IMR-90 (cell line): ENCODE results near the gene BTRC. TPM values are rescaled to one million over a fixed set of nuclear protein-coding genes. Genes with fewer than 3 reads are reported as not detected.
"Not testable (repeated sequence)": the region's sequence is repeated elsewhere in the genome, so short reads cannot be mapped to it uniquely, and the experiment has no call there.

Source experiments
- ATAC-seq: fragments of 200-7000 bp; cut with Tn5 transposase; 2 replicates; pipeline ENCODE4 v1.9.1; 2020; ENCODE audit warnings: low read depth, mild to moderate bottlenecking, moderate library complexity
- BruUV-seq: library from RNA; stranded (reverse); fragments of 400-500 nt; replicated peaks from 2 replicates; lab custom pipeline; 2021; lab: Mats Ljungman, UMichigan
- CTCF ChIA-PET: fragments of 300-600 bp; formaldehyde crosslinking; extraction: SDS; loops from one replicate; lab custom pipeline; 2021; ENCODE audit warnings: antibody characterized with exemption; lab: Yijun Ruan, JAX
- POLR2A ChIA-PET: fragments of 300-600 bp; sonication (Branson Sonifier 250); formaldehyde crosslinking; loops from one replicate; lab custom pipeline; 2022; ENCODE audit warnings: antibody characterized with exemption; ENCODE audit not compliant: unreplicated experiment; lab: Charles Lee
- DNase-seq: peaks from one replicate; pipeline ENCODE4 v3.0.0; 2013
- H2AFZ ChIP-seq: replicated peaks from 2 replicates; pipeline ENCODE3; 2013; ENCODE audit warnings: low read length, mild to moderate bottlenecking; ENCODE audit not compliant: poor library complexity
- H2AK5ac ChIP-seq: 2 replicates; pipeline ENCODE4 v1.6.1; 2013; ENCODE audit warnings: low read depth, low read length, inconsistent platforms
- H2AK9ac ChIP-seq: replicated peaks from 2 replicates; pipeline ENCODE3; 2013; ENCODE audit warnings: mild to moderate bottlenecking, low read depth, low read length, moderate library complexity; ENCODE audit not compliant: poor library complexity
- H2BK120ac ChIP-seq: 2 replicates; pipeline ENCODE4 v1.6.1; 2013; ENCODE audit warnings: low read depth, low read length, inconsistent platforms
- H2BK15ac ChIP-seq: 3 replicates; pipeline ENCODE4 v1.6.1; 2013; ENCODE audit warnings: low read depth, low read length, inconsistent platforms
- H2BK20ac ChIP-seq: 2 replicates; pipeline ENCODE4 v1.6.1; 2013; ENCODE audit warnings: low read depth, mild to moderate bottlenecking, inconsistent platforms, low read length, moderate library complexity
- H2BK5ac ChIP-seq: 2 replicates; pipeline ENCODE4 v1.6.1; 2013; ENCODE audit warnings: mild to moderate bottlenecking, low read depth, low read length, inconsistent platforms; ENCODE audit not compliant: poor library complexity, severe bottlenecking
- H3K14ac ChIP-seq: replicated peaks from 2 replicates; pipeline ENCODE4 v1.6.1; 2013; ENCODE audit warnings: low read depth, low read length, inconsistent platforms
- H3K18ac ChIP-seq: 2 replicates; pipeline ENCODE4 v1.6.1; 2013; ENCODE audit warnings: low read depth, low read length, control low read depth
- H3K23ac ChIP-seq: 2 replicates; pipeline ENCODE4 v1.6.1; 2013; ENCODE audit warnings: low read depth, low read length, inconsistent platforms
- H3K27ac ChIP-seq: 2 replicates; pipeline ENCODE4 v1.5.1; 2013; ENCODE audit warnings: mild to moderate bottlenecking, control low read depth, low read length; ENCODE audit not compliant: insufficient read depth
- H3K27me3 ChIP-seq: 2 replicates; pipeline ENCODE4 v1.6.1; 2013; ENCODE audit warnings: low read length; ENCODE audit not compliant: control insufficient read depth, insufficient read depth
- H3K36me3 ChIP-seq: 2 replicates; pipeline ENCODE4 v1.6.1; 2013; ENCODE audit warnings: low read length, mixed read lengths; ENCODE audit not compliant: control insufficient read depth, insufficient read depth
- H3K4ac ChIP-seq: 2 replicates; pipeline ENCODE4 v1.6.1; 2013; ENCODE audit warnings: low read depth, low read length, inconsistent platforms
- H3K4me1 ChIP-seq: 2 replicates; pipeline ENCODE4 v1.6.1; 2013; ENCODE audit warnings: low read length, mixed read lengths; ENCODE audit not compliant: control insufficient read depth, insufficient read depth
- H3K4me2 ChIP-seq: 2 replicates; pipeline ENCODE4 v1.6.1; 2013; ENCODE audit warnings: low read depth, mild to moderate bottlenecking, control low read depth, low read length, moderate library complexity
- H3K4me3 ChIP-seq: 2 replicates; pipeline ENCODE4 v1.5.1; 2013; ENCODE audit warnings: low read depth, mild to moderate bottlenecking, control low read depth, low read length, moderate library complexity; ENCODE audit not compliant: insufficient read depth
- H3K56ac ChIP-seq: 2 replicates; pipeline ENCODE4 v1.6.1; 2013; ENCODE audit warnings: low read length, inconsistent platforms; ENCODE audit not compliant: insufficient read depth; ENCODE audit errors: extremely low read depth
- H3K79me1 ChIP-seq, 2 experiments: 2 replicates each; pipeline ENCODE4 v1.6.1; 2013; ENCODE audit warnings: low read length in 2 of 2, inconsistent platforms in 1 of 2, low read depth in 1 of 2
- H3K9ac ChIP-seq: 2 replicates; pipeline ENCODE4 v1.6.1; 2013; ENCODE audit warnings: low read depth, low read length, control low read depth
- H3K9me1 ChIP-seq: 2 replicates; pipeline ENCODE4 v1.6.1; 2013; ENCODE audit warnings: low read length, inconsistent platforms; ENCODE audit not compliant: insufficient read depth
- H3K9me3 ChIP-seq: 2 replicates; pipeline ENCODE4 v1.6.1; 2013; ENCODE audit warnings: low read length; ENCODE audit not compliant: control insufficient read depth, insufficient read depth
- H4K20me1 ChIP-seq: 2 replicates; pipeline ENCODE4 v1.6.1; 2013; ENCODE audit warnings: low read length, inconsistent platforms; ENCODE audit not compliant: insufficient read depth
- H4K5ac ChIP-seq: 2 replicates; pipeline ENCODE4 v1.6.1; 2013; ENCODE audit warnings: mild to moderate bottlenecking, low read depth, low read length, control low read depth
- H4K8ac ChIP-seq, 2 experiments: 2 replicates each; pipeline ENCODE4 v1.6.1; 2013; ENCODE audit warnings: low read depth in 2 of 2, low read length in 2 of 2, control low read depth in 1 of 2, inconsistent platforms in 1 of 2
- H4K91ac ChIP-seq: 2 replicates; pipeline ENCODE4 v1.6.1; 2013; ENCODE audit warnings: low read depth, low read length, inconsistent platforms; ENCODE audit not compliant: insufficient read depth
- WGBS, 2 experiments: methylation state at CpG; one replicate each; pipeline versions ENCODE4 v1.1.5 to v1.1.7; 2013; ENCODE audit warnings: missing lambda C conversion rate in 2 of 2; ENCODE audit not compliant: insufficient read length in 1 of 2; ENCODE audit errors: extremely low coverage in 2 of 2; 5-methylcytosine and 5-hydroxymethylcytosine counted together
- dilution Hi-C: fragments of 300-500 bp; cut with HindIII; formaldehyde crosslinking; loops from one replicate; pipeline ENCODE4 v1.14.3; 2018; ENCODE audit warnings: low sequenced_read_pairs; ENCODE audit not compliant: unreplicated experiment
- in situ Hi-C: fragments of 300-500 bp; cut with MboI; formaldehyde crosslinking; loops from 3 replicates; pipeline ENCODE4 v1.14.3; 2019; ENCODE audit warnings: low sequenced_read_pairs, inconsistent platforms, mixed read lengths
- intact Hi-C: fragments of 100-400 bp; cut with micrococcal nuclease; formaldehyde crosslinking; loops from 2 replicates; pipeline ENCODE4 v1.10.0; 2022
- polyA plus RNA-seq, 3 experiments: library from polyadenylated mRNA; depleted of rRNA; stranded (reverse); fragments of >200 nt; gene quantifications; 2 replicates each; pipeline ENCODE4 v1.2.3, GENCODE V29; 2012; ENCODE audit warnings: low replicate concordance in 1 of 3
- total RNA-seq: library from RNA; depleted of rRNA; stranded (reverse); fragments of >200 nt; gene quantifications from 2 replicates; pipeline ENCODE4 v1.2.3, GENCODE V29; 2012

Gene BTRC
- total and polyA plus RNA-seq, 2 of the 4 experiments (the other 2 are of a cell fraction), result 7.7 to 8.4 TPM

- H2BK15ac ChIP-seq, H3K36me3 ChIP-seq, H3K9ac ChIP-seq, H4K91ac ChIP-seq, intact Hi-C loops, CTCF ChIA-PET, H2AFZ ChIP-seq, H3K14ac ChIP-seq, H3K27ac ChIP-seq, H2BK120ac ChIP-seq, H2AK5ac ChIP-seq, H3K9me3 ChIP-seq, H2AK9ac ChIP-seq, DNase-seq, H3K27me3 ChIP-seq, H4K20me1 ChIP-seq, ATAC-seq, BruUV-seq, H3K23ac ChIP-seq, H3K56ac ChIP-seq, H3K4ac ChIP-seq, H2BK5ac ChIP-seq, H3K18ac ChIP-seq, H2BK20ac ChIP-seq, POLR2A ChIA-PET, H3K4me1 ChIP-seq, in situ Hi-C loops, H4K8ac ChIP-seq, H3K4me3 ChIP-seq, H3K9me1 ChIP-seq, H4K5ac ChIP-seq, dilution Hi-C loops, H3K4me2 ChIP-seq: not testable (repeated sequence)
- H3K79me1 ChIP-seq, result peaks cover 3 to 15% of the 10 kb centered on the region in 2 experiments; a peak in 2 of 4 replicates
- no CpG with 5 or more reads among the region's 2 CpGs for WGBS, 2 experiments
Measured at GRCh38 chr10:101593331-101593730, 239.4 kb downstream of the BTRC start.
